ENCODE data around the gene PCCB. TPM values are rescaled to one million over a fixed set of nuclear protein-coding genes. Genes with fewer than 3 reads are reported as not detected.
"Not testable (repeated sequence)": the region's sequence is repeated elsewhere in the genome, so short reads cannot be mapped to it uniquely, and the experiment has no call there.

Gene PCCB
- total and polyA plus RNA-seq, 2 of the 8 experiments (the other 6 are each of a cell fraction or from before 2014, with no cell fraction given): 56.7 to 84.4 TPM

DNA sequence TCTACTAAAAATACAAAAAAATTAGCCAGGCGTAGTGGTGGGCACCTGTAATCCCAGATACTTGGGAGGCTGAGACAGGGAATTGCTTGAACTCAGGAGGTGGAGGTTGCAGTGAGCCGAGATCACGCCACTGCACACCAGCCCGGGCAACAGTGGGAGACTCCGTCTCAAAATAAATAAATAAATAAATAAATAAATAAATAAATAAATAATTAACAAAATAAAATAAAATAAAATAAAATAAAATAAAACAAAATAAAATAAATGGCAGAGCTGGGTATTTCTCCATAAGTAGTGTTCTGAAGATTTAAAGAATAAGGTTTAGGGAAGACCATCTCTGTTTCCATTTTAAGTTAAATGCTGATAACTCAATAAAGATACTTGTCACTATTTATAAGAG lies 125.7 kb downstream of the PCCB start:
- H2BK120ac ChIP-seq (replicated peaks; ENCODE audit: low read depth, low read length); H3K4me3 ChIP-seq (ENCODE audit: extremely low read depth in 1 of 4, insufficient read depth in 2 of 4, low read depth in 3 of 4, low read length in 4 of 4); H3K36me3 ChIP-seq (ENCODE audit: control insufficient read depth in 2 of 4, insufficient read depth in 4 of 4, low read length in 3 of 4); H3K56ac ChIP-seq (replicated peaks; ENCODE audit: insufficient read length, low read depth, low read length); H4K20me1 ChIP-seq (replicated peaks in 1 of 2; ENCODE audit: control insufficient read depth in 1 of 2, insufficient read depth in 2 of 2, low read length in 2 of 2); H2BK15ac ChIP-seq (ENCODE audit: low read length); H3K4ac ChIP-seq (replicated peaks; ENCODE audit: insufficient read length, low read depth, low read length); H3K23ac ChIP-seq (ENCODE audit: insufficient read length); FAIRE-seq; H3K14ac ChIP-seq (ENCODE audit: insufficient read length); H3K27me3 ChIP-seq (replicated peaks in 1 of 4; ENCODE audit: control insufficient read depth in 3 of 4, extremely low read depth in 1 of 4, insufficient read depth in 3 of 4, low read length in 3 of 4); H3K4me2 ChIP-seq (ENCODE audit: insufficient read depth in 1 of 2, low read depth in 2 of 2, low read length in 2 of 2); H2BK12ac ChIP-seq (ENCODE audit: low read depth, low read length); H2AFZ ChIP-seq (ENCODE audit: low read length); CTCF ChIA-PET (ENCODE audit: partially characterized antibody); H3K9ac ChIP-seq (replicated peaks in 1 of 4; ENCODE audit: extremely low read depth in 1 of 4, low read depth in 3 of 4, low read length in 3 of 4); H3K18ac ChIP-seq (ENCODE audit: extremely low read depth, low read length); H4K91ac ChIP-seq (replicated peaks; ENCODE audit: insufficient read length, low read length); DNase-seq (ENCODE audit: low read depth in 1 of 2, low spot score in 2 of 2); H3K79me1 ChIP-seq (ENCODE audit: low read depth, low read length); H3K4me1 ChIP-seq (replicated peaks in 1 of 4; ENCODE audit: control insufficient read depth in 3 of 4, insufficient read depth in 4 of 4, low read length in 3 of 4); POLR2A ChIA-PET (ENCODE audit: partially characterized antibody); H2BK5ac ChIP-seq (ENCODE audit: low read depth, low read length); H3K27ac ChIP-seq (ENCODE audit: low read depth, low read length); H2AK5ac ChIP-seq (ENCODE audit: low read depth, low read length); H2BK20ac ChIP-seq (ENCODE audit: low read length); H4K8ac ChIP-seq (ENCODE audit: extremely low read depth, insufficient read depth, low read length); H3K9me3 ChIP-seq (ENCODE audit: insufficient read depth in 2 of 2, low read depth in 1 of 2, low read length in 1 of 2); H4K5ac ChIP-seq (ENCODE audit: insufficient read length, low read depth, low read length); H3K79me2 ChIP-seq (ENCODE audit: control insufficient read depth in 1 of 2, insufficient read depth in 2 of 2, low read length in 2 of 2); H3K23me2 ChIP-seq (ENCODE audit: low read depth, low read length): not testable (repeated sequence)
- 99% methylated on average over 5 of the region's 5 CpGs; no CpG with 5 or more reads in 1 of the 2 experiments for WGBS, 2 experiments (ENCODE audit: extremely low coverage in 1 of 2, insufficient coverage in 1 of 2, insufficient read length in 1 of 2, insufficient replicate concordance in 2 of 2, low coverage in 1 of 2, low lambda C conversion rate in 2 of 2, missing lambda C conversion rate in 1 of 2)
